ENCODE results near the gene RGMA. TPM values are rescaled to one million over a fixed set of nuclear protein-coding genes. Genes with fewer than 3 reads are reported as not detected.

Gene RGMA
- polyA plus RNA-seq, 1 experiment = 0.17 TPM

DNA sequence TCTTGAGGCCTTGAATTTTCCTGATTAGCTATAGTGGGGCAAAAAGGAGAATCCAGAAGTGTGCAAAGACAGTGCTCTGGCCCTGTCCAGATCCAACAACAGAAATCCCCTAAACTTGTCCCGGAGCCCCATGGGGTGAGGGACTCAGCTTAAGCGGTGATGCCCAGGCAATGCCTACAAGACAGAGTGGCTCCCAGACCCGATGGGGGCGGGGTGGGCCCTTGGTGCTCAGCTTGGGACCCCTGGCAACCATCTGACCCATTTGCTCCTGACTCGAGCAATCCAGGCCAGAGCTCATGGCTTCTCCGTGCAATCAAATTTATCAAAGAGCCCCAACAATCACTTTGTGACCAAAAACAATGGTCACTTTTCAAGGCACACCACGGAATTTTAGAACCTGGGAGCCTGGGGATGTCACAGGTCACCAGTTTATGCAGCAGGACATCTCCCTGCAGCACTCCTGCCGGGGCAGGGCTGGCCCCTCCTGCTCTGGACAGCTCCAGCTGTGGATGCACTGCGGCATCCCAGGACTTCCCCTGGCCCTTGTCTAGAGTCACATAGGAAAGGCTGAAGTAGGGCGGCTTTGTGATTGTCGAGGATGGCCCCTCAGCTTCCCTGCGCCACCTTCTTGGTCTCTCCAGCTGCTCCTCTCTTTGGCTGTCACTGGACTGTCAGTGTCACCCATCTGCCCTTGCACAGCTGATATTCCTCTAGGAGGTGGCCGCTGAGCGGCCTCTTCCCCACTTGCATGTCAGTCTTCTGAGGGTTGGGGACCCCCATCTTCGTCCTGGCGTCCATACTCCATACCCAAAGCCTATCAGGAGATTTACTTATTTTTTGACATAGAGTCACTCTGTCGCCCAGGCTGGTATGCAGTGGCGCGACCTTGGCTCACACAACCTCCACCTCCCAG lies 28.4 kb downstream of the RGMA start:
- ChIA-PET CTCF (interaction anchor here (1.3 to 2.5 kb wide), 2 partner anchors 23 to 27 kb away, joined by 3 to 12 read pairs; no protein-coding TSS in a partner anchor), POLR2A (no interaction called here)
- DNase-seq (ENCODE audit: low read depth, low spot score) = no peak
- peaks cover 4% of the 10 kb centered on the region for H3K27me3 ChIP-seq (ENCODE audit: control insufficient read depth, insufficient read depth, low read length)
- TF ChIP-seq, protein P1, sequence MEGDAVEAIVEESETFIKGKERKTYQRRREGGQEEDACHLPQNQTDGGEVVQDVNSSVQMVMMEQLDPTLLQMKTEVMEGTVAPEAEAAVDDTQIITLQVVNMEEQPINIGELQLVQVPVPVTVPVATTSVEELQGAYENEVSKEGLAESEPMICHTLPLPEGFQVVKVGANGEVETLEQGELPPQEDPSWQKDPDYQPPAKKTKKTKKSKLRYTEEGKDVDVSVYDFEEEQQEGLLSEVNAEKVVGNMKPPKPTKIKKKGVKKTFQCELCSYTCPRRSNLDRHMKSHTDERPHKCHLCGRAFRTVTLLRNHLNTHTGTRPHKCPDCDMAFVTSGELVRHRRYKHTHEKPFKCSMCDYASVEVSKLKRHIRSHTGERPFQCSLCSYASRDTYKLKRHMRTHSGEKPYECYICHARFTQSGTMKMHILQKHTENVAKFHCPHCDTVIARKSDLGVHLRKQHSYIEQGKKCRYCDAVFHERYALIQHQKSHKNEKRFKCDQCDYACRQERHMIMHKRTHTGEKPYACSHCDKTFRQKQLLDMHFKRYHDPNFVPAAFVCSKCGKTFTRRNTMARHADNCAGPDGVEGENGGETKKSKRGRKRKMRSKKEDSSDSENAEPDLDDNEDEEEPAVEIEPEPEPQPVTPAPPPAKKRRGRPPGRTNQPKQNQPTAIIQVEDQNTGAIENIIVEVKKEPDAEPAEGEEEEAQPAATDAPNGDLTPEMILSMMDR (IDR thresholded peaks at IDR 0.05; ENCODE audit: low read depth, low read length) = no peak
- H3K27ac ChIP-seq (ENCODE audit: low read depth, low read length) = no peak overlapping the region
- no peaks in the 10 kb centered on the region for H3K9me3 ChIP-seq (ENCODE audit: control insufficient read depth, insufficient read depth, low read length)
- no peak overlapping the region for H3K4me3 ChIP-seq (ENCODE audit: low read depth, low read length)

DNA sequence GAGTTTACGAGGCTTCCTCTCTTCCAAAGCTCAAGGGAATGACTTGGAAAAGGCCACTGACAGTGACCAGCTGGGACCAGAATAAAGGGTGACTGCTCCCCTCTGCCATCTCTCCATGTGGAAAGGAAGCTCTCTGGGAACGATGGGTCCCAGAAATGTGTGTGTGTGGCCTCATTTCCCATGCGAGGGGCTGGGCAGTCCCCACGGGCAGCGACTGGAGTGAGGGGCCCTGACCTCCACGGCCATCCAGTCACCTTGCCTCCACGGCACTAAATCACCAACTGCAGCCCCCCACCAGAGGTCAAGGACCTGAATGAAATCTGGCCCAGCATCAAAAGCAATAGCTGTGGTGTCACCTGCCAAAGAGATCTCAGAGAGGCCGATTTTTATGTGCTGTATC lies 29.6 kb downstream of the RGMA start:
- Histone ChIP-seq H3K9me3 (ENCODE audit: control insufficient read depth, insufficient read depth, low read length) (no peaks in the 10 kb centered on the region), H3K4me3 (ENCODE audit: low read depth, low read length) (no peak overlapping the region), H3K27ac (ENCODE audit: low read depth, low read length) (no peak overlapping the region), H3K27me3 (ENCODE audit: control insufficient read depth, insufficient read depth, low read length) (peaks cover 2% of the 10 kb centered on the region)
- TF ChIP-seq, protein P1 (IDR thresholded peaks at IDR 0.05; ENCODE audit: low read depth, low read length) = no peak
- CTCF ChIA-PET = interaction anchor here (1.3 to 2.5 kb wide), 3 partner anchors 22 to 1060 kb away, joined by 3 to 12 read pairs (median 5); no protein-coding TSS in a partner anchor
- no peak for DNase-seq (ENCODE audit: low read depth, low spot score)
- POLR2A ChIA-PET = no interaction called here

DNA sequence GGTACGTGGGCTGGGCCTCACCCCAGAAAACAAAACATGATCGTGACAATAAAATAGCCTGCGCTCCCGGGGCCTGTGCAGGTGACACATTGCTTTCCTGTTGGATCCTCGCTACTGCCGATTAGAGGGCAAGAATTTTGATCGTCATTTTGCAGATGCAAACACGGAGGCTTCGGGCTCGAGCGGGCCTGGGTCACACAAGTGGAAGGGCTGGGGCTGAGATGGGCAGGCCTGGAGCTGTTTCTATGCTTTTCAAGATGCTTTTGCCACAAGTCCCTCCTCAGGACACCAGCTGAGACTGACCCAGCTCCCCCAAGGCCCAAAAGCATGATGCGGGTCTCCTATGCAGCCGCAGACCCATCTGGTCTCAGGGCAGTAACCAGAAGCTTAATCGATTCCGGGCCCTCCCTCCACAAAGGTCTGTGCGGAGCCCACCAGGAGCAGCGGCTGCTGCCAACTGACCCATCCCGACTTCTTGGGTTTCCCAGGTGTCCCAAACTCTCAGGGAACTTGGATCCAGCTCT lies 30.0 kb downstream of the RGMA start:
- ChIA-PET CTCF (interaction anchor here (0.9 to 2.5 kb wide), 5 partner anchors 13 to 1061 kb away, joined by 3 to 12 read pairs (median 5); no protein-coding TSS in a partner anchor), POLR2A (no interaction called here)
- Histone ChIP-seq H3K4me3 (ENCODE audit: low read depth, low read length) (no peak overlapping the region), H3K27me3 (ENCODE audit: control insufficient read depth, insufficient read depth, low read length) (peaks cover 2% of the 10 kb centered on the region), H3K27ac (ENCODE audit: low read depth, low read length) (no peak overlapping the region), H3K9me3 (ENCODE audit: control insufficient read depth, insufficient read depth, low read length) (no peaks in the 10 kb centered on the region)
- DNase-seq (ENCODE audit: low read depth, low spot score) = no peak
- TF ChIP-seq, protein P1 (IDR thresholded peaks at IDR 0.05; ENCODE audit: low read depth, low read length) = no peak

DNA sequence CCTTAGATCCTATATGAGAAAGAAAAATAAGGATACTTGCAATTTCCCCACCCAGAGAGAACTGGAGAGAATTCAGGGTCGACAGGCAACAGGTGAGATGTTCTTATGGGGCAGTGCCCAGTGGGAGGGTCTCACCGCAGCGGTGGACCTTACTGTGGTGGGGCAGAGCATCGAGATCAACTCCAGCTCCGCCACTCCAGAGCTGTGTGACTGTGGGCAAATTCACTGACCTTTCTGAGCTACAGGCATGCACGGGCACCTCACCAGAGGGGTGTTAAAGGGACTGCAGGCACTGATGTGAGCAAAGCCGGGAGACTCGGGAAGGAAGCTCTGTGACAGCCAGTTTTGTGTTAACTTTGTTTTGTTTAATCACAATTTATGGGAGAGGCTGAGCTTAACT lies 30.9 kb downstream of the RGMA start:
- Histone ChIP-seq H3K27ac (ENCODE audit: low read depth, low read length) (no peak overlapping the region), H3K27me3 (ENCODE audit: control insufficient read depth, insufficient read depth, low read length) (peaks cover 2% of the 10 kb centered on the region), H3K4me3 (ENCODE audit: low read depth, low read length) (no peak overlapping the region), H3K9me3 (ENCODE audit: control insufficient read depth, insufficient read depth, low read length) (no peaks in the 10 kb centered on the region)
- DNase-seq (ENCODE audit: low read depth, low spot score) = no peak
- CTCF ChIA-PET = interaction anchor here (0.6 to 1.7 kb wide), 4 partner anchors 14 to 1062 kb away, joined by 4 to 7 read pairs (median 5); no protein-coding TSS in a partner anchor
- POLR2A ChIA-PET = no interaction called here
- TF ChIP-seq, protein P1 (IDR thresholded peaks at IDR 0.05; ENCODE audit: low read depth, low read length) = no peak

DNA sequence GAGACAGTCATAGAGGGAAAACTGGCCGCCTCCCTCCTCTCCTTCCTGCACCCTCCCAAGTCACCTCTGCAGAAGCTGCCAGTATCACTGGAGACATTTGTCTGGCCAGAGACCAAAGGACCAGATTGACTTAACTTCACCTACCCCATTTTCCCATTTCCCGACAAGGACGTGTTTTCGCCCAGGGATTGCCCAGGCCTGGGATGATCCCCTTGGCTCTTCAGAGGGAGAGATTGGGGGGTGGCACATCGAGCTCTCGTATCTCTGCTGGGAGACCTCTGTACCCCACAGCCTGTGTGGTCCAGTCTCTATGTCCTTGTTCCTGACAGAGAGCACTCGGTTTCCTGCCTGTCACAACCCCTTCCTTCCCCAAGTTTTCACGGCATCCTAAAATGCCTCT lies 31.4 kb downstream of the RGMA start:
- POLR2A ChIA-PET = no interaction called here

More for the DNA sequence above, 31.4 kb downstream of the RGMA start:
- CTCF ChIA-PET = interaction anchor here (0.6 to 1.7 kb wide), 2 partner anchors 31 to 1062 kb away, joined by 5 to 7 read pairs; no protein-coding TSS in a partner anchor
- Histone ChIP-seq H3K27ac (ENCODE audit: low read depth, low read length) (no peak overlapping the region), H3K9me3 (ENCODE audit: control insufficient read depth, insufficient read depth, low read length) (no peaks in the 10 kb centered on the region), H3K4me3 (ENCODE audit: low read depth, low read length) (no peak overlapping the region), H3K27me3 (ENCODE audit: control insufficient read depth, insufficient read depth, low read length) (peaks cover 2% of the 10 kb centered on the region)
- no peak for DNase-seq (ENCODE audit: low read depth, low spot score)
- TF ChIP-seq, protein P1 (IDR thresholded peaks at IDR 0.05; ENCODE audit: low read depth, low read length) = no peak

Measured in AG04450 (cell line).